ENCODE results near the gene PHIP. TPM values are rescaled to one million over a fixed set of nuclear protein-coding genes. Genes with fewer than 3 reads are reported as not detected.

PHIP gene
- total RNA-seq, 1 donor from 2014 or later = 16.7 TPM

DNA sequence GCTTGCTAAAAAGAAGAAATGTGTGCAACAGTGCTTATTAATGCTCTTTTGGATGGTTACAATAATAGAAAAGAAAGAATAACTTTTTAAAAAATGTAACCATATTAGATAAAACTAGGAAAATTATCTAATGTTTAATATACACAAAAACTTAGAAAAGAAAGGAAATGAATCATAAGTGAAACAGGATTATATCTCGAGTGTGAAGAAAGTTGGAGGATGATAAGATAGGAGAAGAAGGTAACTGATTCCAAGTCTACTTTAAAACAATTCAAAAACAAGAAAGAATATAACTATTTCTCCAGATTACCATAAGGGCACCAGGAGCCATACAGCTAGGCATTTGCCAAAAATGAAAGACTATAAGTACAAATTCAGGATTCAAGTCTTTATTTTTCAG lies 73.0 kb downstream of the PHIP start:
- TF ChIP-seq, protein P1, sequence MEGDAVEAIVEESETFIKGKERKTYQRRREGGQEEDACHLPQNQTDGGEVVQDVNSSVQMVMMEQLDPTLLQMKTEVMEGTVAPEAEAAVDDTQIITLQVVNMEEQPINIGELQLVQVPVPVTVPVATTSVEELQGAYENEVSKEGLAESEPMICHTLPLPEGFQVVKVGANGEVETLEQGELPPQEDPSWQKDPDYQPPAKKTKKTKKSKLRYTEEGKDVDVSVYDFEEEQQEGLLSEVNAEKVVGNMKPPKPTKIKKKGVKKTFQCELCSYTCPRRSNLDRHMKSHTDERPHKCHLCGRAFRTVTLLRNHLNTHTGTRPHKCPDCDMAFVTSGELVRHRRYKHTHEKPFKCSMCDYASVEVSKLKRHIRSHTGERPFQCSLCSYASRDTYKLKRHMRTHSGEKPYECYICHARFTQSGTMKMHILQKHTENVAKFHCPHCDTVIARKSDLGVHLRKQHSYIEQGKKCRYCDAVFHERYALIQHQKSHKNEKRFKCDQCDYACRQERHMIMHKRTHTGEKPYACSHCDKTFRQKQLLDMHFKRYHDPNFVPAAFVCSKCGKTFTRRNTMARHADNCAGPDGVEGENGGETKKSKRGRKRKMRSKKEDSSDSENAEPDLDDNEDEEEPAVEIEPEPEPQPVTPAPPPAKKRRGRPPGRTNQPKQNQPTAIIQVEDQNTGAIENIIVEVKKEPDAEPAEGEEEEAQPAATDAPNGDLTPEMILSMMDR (conservative IDR thresholded peaks at IDR 0.05; ENCODE audit: low read depth, low read length) = no peak

DNA sequence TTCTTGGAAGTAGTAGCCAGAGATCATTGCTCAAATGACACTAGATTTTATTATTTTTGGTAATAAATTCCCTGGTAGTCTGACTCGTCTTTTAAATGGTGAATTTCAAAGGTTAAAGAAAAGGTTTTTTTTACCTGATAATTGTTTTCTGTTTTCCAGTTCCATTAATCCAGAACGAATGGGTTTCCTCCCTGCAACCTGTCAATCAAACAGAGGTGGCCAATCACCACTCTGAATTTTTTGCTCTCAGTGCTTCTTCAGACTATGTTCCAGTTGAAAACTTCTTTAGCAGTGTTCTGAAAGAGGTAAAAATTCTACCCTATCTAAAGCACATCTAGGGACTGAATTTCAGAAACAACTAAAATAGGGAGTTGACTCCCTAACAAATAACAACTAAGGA lies 73.8 kb downstream of the PHIP start:
- DNase-seq (ENCODE audit: low read depth) = no peak
- H3K4me3 ChIP-seq (ENCODE audit: low read depth, low read length) = no peak overlapping the region
- TF ChIP-seq, protein P1 (conservative IDR thresholded peaks at IDR 0.05; ENCODE audit: low read depth, low read length) = no peak

More for the DNA sequence above, 73.0 kb downstream of the PHIP start:
- H3K4me3 ChIP-seq (ENCODE audit: low read depth, low read length) = no peak overlapping the region
- no peak for DNase-seq (ENCODE audit: low read depth)

DNA sequence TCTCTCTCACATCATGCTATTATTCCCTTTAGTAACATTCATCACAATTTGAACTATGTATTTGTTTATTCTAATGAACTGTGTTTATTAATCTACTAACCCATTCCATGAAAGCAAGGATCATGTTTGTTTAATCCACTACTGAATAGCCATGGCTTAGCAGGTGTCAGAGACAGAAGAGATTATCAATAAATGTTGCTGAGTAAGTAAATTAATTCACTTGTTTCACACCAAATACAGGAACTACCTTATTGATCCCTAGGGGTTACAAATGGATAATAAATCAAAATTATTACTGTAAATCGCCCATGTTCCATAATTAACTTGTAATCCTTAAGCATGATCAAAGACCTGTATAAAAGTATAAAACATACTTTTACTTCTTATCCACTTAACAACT lies 76.6 kb downstream of the PHIP start:
- no peak for DNase-seq (ENCODE audit: low read depth)
- TF ChIP-seq, protein P1 (conservative IDR thresholded peaks at IDR 0.05; ENCODE audit: low read depth, low read length) = no peak

DNA sequence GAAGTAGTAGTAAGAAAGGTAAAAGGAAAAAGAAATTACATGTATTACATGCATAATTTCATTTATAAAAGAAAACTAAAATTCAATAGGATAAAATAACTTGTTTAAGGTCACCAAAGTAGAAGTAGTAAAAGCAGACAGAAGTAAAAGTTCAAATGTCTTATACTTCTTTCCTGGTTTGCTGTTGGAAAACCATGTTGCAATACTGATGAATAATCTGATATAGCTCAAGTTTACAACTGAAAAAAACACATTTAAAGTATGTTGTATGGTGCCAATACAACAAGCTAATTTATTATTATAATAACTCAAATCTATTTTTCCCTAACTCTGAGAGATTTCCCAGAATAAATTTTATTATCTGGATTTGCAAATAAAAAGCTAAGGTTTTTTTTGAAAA lies 78.3 kb downstream of the PHIP start:
- no peak overlapping the region for H3K4me3 ChIP-seq (ENCODE audit: low read depth, low read length)
- no peak for DNase-seq (ENCODE audit: low read depth)
- TF ChIP-seq, protein P1 (conservative IDR thresholded peaks at IDR 0.05; ENCODE audit: low read depth, low read length) = no peak

More for the DNA sequence above, 76.6 kb downstream of the PHIP start:
- H3K4me3 ChIP-seq (ENCODE audit: low read depth, low read length) = no peak overlapping the region

DNA sequence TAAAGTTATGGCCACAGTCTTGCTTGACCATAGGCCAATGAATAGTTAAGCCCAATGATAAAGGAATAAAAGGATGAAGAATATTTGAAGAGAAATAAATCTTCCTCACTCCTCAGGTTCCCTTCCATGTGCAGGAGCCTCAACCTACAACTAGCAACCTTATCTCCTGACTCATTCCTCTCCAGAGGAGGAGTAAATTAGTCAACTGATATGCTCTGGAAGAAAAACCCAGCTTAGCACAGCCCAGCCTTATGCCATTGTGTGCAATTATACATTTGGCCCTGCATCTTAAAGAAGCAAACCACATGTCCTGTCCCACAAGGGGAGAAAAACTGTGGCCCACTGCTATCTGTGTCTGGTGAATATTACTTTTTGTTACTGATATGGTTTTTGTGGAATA lies 82.1 kb downstream of the PHIP start:
- no peak for DNase-seq (ENCODE audit: low read depth)
- no peak overlapping the region for H3K4me3 ChIP-seq (ENCODE audit: low read depth, low read length)
- TF ChIP-seq, protein P1 (conservative IDR thresholded peaks at IDR 0.05; ENCODE audit: low read depth, low read length) = no peak

DNA sequence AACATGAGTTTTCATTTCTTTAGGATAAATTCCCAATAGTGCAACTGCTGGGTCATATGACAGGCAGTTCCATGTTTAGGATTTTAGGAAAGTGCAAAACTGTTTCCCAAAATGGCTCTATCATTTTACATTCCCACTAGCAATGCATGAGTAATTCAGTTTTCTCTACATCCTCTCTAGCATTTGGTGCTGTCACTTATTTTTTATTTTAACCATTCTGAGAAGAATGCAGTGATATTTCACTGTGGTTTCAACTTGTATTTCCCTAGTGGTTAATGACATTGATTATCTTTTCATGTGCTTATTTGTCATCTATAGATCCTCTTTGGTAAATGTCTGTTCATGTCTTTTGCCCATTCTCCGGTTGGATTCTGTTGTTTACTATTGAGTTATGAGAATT lies 82.7 kb downstream of the PHIP start:
- no peak overlapping the region for H3K4me3 ChIP-seq (ENCODE audit: low read depth, low read length)
- TF ChIP-seq, protein P1 (conservative IDR thresholded peaks at IDR 0.05; ENCODE audit: low read depth, low read length) = no peak
- DNase-seq (ENCODE audit: low read depth) = no peak

DNA sequence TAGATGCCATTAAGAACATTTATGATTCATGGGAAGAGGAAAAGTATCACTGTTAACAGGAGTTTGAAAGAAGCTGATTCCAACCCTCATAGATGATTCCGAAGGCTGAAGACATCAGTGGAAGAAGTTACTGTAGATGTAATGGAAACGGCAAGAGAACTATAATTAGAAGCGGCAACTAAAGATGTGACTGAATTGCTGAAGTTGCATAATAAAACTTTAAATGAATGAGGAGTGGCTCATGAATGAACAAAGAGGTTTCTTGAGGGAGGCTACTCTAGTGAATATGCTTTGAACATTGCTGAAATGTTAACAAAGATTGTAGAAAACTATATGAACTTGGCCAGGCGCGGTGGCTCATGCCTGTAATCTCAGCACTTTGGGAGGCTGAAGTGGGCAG lies 84.1 kb downstream of the PHIP start:
- no peak for DNase-seq (ENCODE audit: low read depth)
- TF ChIP-seq, protein P1 (conservative IDR thresholded peaks at IDR 0.05; ENCODE audit: low read depth, low read length) = no peak
- H3K4me3 ChIP-seq (ENCODE audit: low read depth, low read length) = no peak overlapping the region
